Measurements from ENCODE around the gene MRPS12. TPM values are rescaled to one million over a fixed set of nuclear protein-coding genes. Genes with fewer than 3 reads are reported as not detected.

MRPS12 gene
- polyA plus RNA-seq, 6 donors from 2014 or later: 66.8 to 117 (median 85.1) TPM

DNA sequence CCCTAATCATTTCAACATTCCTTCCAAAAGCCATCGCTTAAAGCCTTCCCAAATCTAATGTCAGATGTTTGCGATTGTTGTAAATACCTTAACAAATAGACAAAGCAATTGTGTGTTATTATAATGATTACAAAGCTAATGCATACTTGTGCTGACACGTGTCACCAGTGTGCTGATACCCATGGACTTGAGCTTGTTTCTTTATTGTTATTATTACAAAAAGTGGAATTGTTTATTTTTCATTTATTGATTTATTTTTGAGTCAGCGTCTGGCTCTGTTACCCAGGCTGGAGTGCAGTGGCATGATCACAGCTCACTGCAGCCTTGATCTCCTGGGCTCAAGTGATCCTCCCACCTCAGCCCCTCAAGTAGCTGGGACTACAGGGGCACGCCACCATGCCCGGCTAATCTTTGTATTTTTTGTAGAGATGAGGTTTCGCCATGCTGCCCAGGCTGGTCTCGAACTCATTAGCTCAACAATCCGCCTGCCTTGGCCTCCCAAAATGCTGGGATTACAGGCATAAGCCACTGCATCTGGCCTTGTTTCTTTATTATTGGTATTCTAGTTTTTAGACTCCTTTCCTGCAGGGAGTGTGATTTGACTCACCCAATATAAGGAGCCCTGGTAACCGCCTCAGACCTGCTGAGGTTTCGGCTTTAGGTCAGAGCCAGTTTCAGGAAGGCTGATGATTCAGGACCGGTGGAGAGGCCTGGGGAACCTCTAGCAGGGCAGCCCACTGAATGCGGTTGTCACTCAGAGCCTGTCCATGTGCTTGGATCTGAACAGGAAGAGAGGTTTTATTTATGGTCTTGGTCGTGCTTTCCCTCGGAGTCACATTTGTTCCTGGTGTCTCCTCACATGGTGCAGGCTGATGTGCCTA, 46.9 kb downstream of the MRPS12 start:
- Mint-ChIP-seq H3K36me3 (peaks cover 9 to 18% of the 10 kb centered on the region in 2 donors), H3K27ac (no peak overlapping the region), H3K27me3 (peaks cover 29 to 69% (median 34%) of the 10 kb centered on the region in 3 donors), H3K4me3 (no peak overlapping the region), H3K9me3 (peaks cover 4 to 19% (median 11%) of the 10 kb centered on the region in 7 donors), H3K4me1 (peaks cover 7 to 9% (median 8%) of the 10 kb centered on the region in 3 donors)
- DNase-seq (no peak), ATAC-seq (ENCODE audit: low read depth in 2 of 2) (no peak)

DNA sequence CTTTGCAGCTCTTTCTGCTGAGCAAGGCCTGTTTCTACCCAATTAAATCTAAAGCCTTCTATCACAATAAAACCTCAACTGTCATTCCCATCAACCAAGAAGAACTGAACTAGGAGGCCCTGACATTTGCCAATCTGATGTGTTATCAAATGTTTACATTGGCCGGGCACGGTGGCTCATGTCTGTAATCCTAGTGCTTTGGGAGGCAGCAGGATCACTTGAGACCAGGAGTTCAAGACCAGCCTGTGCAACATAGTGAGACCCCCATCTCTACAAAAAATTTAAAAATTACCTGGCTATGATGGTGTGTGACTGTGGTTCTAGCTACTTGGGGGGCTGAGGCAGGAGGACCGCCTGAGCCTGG, 47.6 kb downstream of the MRPS12 start:
- Mint-ChIP-seq H3K27me3 (peaks cover 29 to 64% (median 34%) of the 10 kb centered on the region in 3 donors), H3K4me3 (no peak overlapping the region), H3K36me3 (peaks cover 9 to 18% of the 10 kb centered on the region in 2 donors)

DNA sequence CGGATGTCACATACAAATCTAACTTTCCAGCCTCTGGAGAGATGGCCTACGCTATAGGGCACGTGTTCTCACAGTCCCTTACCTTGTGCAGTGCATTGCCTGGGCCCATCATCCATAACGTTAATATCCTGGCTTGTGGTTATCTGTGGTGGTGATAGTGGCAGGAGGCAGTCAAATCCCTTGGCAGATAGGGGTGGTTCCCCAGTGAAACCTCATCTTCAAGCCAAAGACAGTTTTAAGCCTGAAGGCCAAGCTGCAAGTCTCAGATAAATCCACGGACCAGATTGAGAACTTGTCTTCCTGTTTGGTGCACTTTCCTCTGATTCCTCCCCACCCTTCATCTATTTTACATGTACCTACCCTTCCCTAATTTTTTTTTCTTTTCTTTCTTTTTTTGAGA, 49.1 kb downstream of the MRPS12 start:
- peaks cover 4 to 23% (median 12%) of the 10 kb centered on the region in 7 donors for H3K9me3 Mint-ChIP-seq
- ATAC-seq (ENCODE audit: low read depth in 2 of 2) (no peak), DNase-seq (no peak)
- peaks cover 4 to 8% (median 7%) of the 10 kb centered on the region in 3 donors for H3K4me1 Mint-ChIP-seq
- H3K27ac Mint-ChIP-seq: no peak overlapping the region
- no peak overlapping the region for H3K4me3 Mint-ChIP-seq
- H3K36me3 Mint-ChIP-seq: peaks cover 5 to 18% of the 10 kb centered on the region in 2 donors
- peaks cover 23 to 57% (median 26%) of the 10 kb centered on the region in 3 donors for H3K27me3 Mint-ChIP-seq

More for the DNA sequence above, 47.6 kb downstream of the MRPS12 start:
- DNase-seq (no peak), ATAC-seq (ENCODE audit: low read depth in 2 of 2) (no peak)
- peaks cover 7 to 9% (median 8%) of the 10 kb centered on the region in 3 donors for H3K4me1 Mint-ChIP-seq
- peaks cover 4 to 19% (median 11%) of the 10 kb centered on the region in 7 donors for H3K9me3 Mint-ChIP-seq
- H3K27ac Mint-ChIP-seq: no peak overlapping the region

DNA sequence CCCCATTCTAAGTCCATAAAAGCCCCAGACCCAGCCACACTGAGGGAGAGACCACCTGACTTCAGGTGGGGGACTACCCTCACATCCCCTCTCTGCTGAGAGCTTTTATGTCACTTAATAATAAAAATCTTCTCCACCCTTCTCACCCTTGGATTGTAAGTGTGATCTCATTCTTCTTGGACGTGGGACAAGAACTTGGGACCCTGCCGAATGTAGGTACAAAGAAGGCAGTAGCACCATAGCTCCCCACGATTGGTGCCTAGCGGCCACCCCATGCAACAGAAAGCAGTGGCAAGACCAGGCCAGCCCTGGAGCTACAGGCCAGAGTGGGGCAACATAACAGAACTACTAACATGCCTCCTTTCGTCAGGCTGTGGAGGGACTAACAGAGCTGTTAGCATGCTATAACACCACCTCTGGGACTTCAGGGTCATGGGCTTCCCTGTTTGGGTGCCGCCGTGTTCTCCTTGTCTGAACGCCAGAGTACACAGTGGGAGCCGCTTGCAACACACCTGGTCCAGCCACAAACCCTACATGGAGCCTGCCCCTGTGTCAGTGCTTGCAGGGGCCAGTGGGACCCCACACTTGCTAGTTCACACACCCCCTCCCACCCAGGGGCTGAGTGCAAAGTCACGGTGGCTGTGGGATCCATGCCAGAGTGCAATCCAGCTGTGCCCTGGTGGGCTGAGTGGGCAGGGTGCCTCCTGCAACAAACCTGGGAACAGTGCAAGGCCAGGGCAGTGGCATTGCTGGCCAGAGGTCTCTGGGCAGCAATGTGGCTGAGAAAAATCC, 50.0 kb downstream of the MRPS12 start:
- ATAC-seq (ENCODE audit: low read depth in 2 of 2) (no peak), DNase-seq (no peak)
- Mint-ChIP-seq H3K27me3 (peaks cover 19 to 50% (median 20%) of the 10 kb centered on the region in 3 donors), H3K27ac (no peak overlapping the region), H3K9me3 (peaks cover 4 to 33% (median 18%) of the 10 kb centered on the region in 7 donors), H3K4me1 (peaks cover 0 to 5% (median 3%) of the 10 kb centered on the region in 3 donors), H3K4me3 (peak overlapping the region in 1 of 8 donors; percentile 1), H3K36me3 (peaks cover 5 to 17% of the 10 kb centered on the region in 2 donors)

Other genes with a start within 250 kb of the MRPS12 start
- 10 to 100 TPM in 4 of 6 donors, 1 to 10 TPM in 2; 3.3 to 25.4 (median 14.0) TPM for gene CAPN12, start 186.5 kb upstream of the MRPS12 start, polyA plus RNA-seq (ENCODE audit: low read depth in 6 of 6)
- not detected for gene LGALS7, start 157.4 kb upstream of the MRPS12 start, polyA plus RNA-seq (ENCODE audit: low read depth in 6 of 6)
- 1 to 10 TPM in 1 of 6 donors, not detected in 5; 6.0 TPM for gene LGALS7B, start 141.7 kb upstream of the MRPS12 start, polyA plus RNA-seq (ENCODE audit: low read depth in 6 of 6)
- 1 to 10 TPM in 1 of 6 donors, not detected in 5; 1.4 TPM for gene LGALS4, start 118.0 kb upstream of the MRPS12 start, polyA plus RNA-seq (ENCODE audit: low read depth in 6 of 6)
- gene ECH1, start 99.2 kb upstream of the MRPS12 start, polyA plus RNA-seq (ENCODE audit: low read depth in 6 of 6): 100 to 1,000 TPM; 234 to 283 (median 274) TPM
- 100 to 1,000 TPM in 3 of 6 donors, 10 to 100 TPM in 3; 29.0 to 116 (median 99.3) TPM for gene HNRNPL, start 81.0 kb upstream of the MRPS12 start, polyA plus RNA-seq (ENCODE audit: low read depth in 6 of 6)
- gene RINL, start 52.7 kb upstream of the MRPS12 start, polyA plus RNA-seq (ENCODE audit: low read depth in 6 of 6): 10 to 100 TPM; 22.1 to 80.3 (median 50.2) TPM
- 10 to 100 TPM; 43.2 to 64.9 (median 54.4) TPM for gene SIRT2, start 31.3 kb upstream of the MRPS12 start, polyA plus RNA-seq (ENCODE audit: low read depth in 6 of 6)
- gene NFKBIB, start 31.0 kb upstream of the MRPS12 start, polyA plus RNA-seq (ENCODE audit: low read depth in 6 of 6): 10 to 100 TPM in 5 of 6 donors, 1 to 10 TPM in 1; 6.9 to 16.9 (median 12.1) TPM
- not detected for gene CCER2, start 18.8 kb upstream of the MRPS12 start, polyA plus RNA-seq (ENCODE audit: low read depth in 6 of 6)
- gene SARS2, start 181 bp upstream of the MRPS12 start, polyA plus RNA-seq (ENCODE audit: low read depth in 6 of 6): 10 to 100 TPM in 5 of 6 donors, 1 to 10 TPM in 1; 3.6 to 16.6 (median 12.5) TPM
- gene FBXO17, start 44.8 kb downstream of the MRPS12 start, polyA plus RNA-seq (ENCODE audit: low read depth in 6 of 6): not detected
- gene FBXO27, start 101.6 kb downstream of the MRPS12 start, polyA plus RNA-seq (ENCODE audit: low read depth in 6 of 6): not detected
- not detected for gene ACP7, start 153.4 kb downstream of the MRPS12 start, polyA plus RNA-seq (ENCODE audit: low read depth in 6 of 6)
- 1 to 10 TPM in 5 of 6 donors, under 1 TPM in 1; 0.09 to 2.6 (median 1.7) TPM for gene PAK4, start 194.8 kb downstream of the MRPS12 start, polyA plus RNA-seq (ENCODE audit: low read depth in 6 of 6)

Data from naive B cell (primary cell).